Stimulated activated CD8-positive, alpha-beta memory T cell treated with anti-CD3 and anti-CD28 coated beads, Interleukin-4, amount 100 ng/mL, for 1 hour (primary cell): Measurements from ENCODE around the gene ZSCAN5C.
"Not testable (repeated sequence)": the region's sequence is repeated elsewhere in the genome, so short reads cannot be mapped to it uniquely, and the experiment has no call there.

Experiments used
- DNase-seq, 2 donors: peaks; one replicate each; pipeline ENCODE4 v3.0.0-alpha.2; 2020; ENCODE audit warnings: low read depth in 2 of 2, low spot score in 1 of 2

The ZSCAN5C gene

GRCh38 chr19:56201973-56202372 is at the start of gene ZSCAN5C:
Gene ZSCAN5C, plus strand, starts transcription at chr19:56202273. Its CDS starts 3,641 bp downstream, at chr19:56205914.
- no peak for DNase-seq

- no peak for DNase-seq
Observed at GRCh38 chr19:56152644-56153043, 49.4 kb upstream of the ZSCAN5C start.

- no peak for DNase-seq
Observed at GRCh38 chr19:56153507-56153906, 48.6 kb upstream of the ZSCAN5C start.

- DNase-seq = no peak
Observed at GRCh38 chr19:56155124-56155687, 46.9 kb upstream of the ZSCAN5C start.

GRCh38 chr19:56156768-56157167 is 45.3 kb upstream of the ZSCAN5C start:
- DNase-seq = no peak

- no peak for DNase-seq
Observed at GRCh38 chr19:56158170-56158757, 43.8 kb upstream of the ZSCAN5C start.

GRCh38 chr19:56159009-56159559 is 43.0 kb upstream of the ZSCAN5C start:
- DNase-seq = no peak

- no peak for DNase-seq
Observed at GRCh38 chr19:56159622-56160271, 42.3 kb upstream of the ZSCAN5C start.

- DNase-seq = no peak
Observed at GRCh38 chr19:56161534-56161933, 40.5 kb upstream of the ZSCAN5C start.

- DNase-seq = no peak
Observed at GRCh38 chr19:56162258-56162657, 39.8 kb upstream of the ZSCAN5C start.

GRCh38 chr19:56163097-56163496 is 39.0 kb upstream of the ZSCAN5C start:
- DNase-seq = no peak

GRCh38 chr19:56167064-56167578 is 35.0 kb upstream of the ZSCAN5C start:
- DNase-seq = no peak

GRCh38 chr19:56170261-56170660 is 31.8 kb upstream of the ZSCAN5C start:
- DNase-seq = no peak

- no peak for DNase-seq
Observed at GRCh38 chr19:56174086-56174485, 28.0 kb upstream of the ZSCAN5C start.

- no peak for DNase-seq
Observed at GRCh38 chr19:56174550-56174949, 27.5 kb upstream of the ZSCAN5C start.

GRCh38 chr19:56175861-56176307 is 26.2 kb upstream of the ZSCAN5C start, which contains the start of gene GALP:
Gene GALP, plus strand, starts transcription at chr19:56176008. Its CDS starts 1,101 bp downstream, at chr19:56177109.
- not testable (repeated sequence) for DNase-seq

GRCh38 chr19:56176310-56176709 is 25.8 kb upstream of the ZSCAN5C start:
- not testable (repeated sequence) for DNase-seq

- no peak for DNase-seq
Observed at GRCh38 chr19:56176881-56177280, 25.2 kb upstream of the ZSCAN5C start.

- DNase-seq = no peak
Observed at GRCh38 chr19:56177564-56178243, 24.4 kb upstream of the ZSCAN5C start.

- DNase-seq = no peak
Observed at GRCh38 chr19:56189785-56190184, 12.3 kb upstream of the ZSCAN5C start.

- no peak for DNase-seq
Observed at GRCh38 chr19:56191115-56191514, 11.0 kb upstream of the ZSCAN5C start.
